ENCODE results near the gene AOC1.

AOC1 gene

GRCh38 chr7:150860291-150860977, 8.1 kb downstream of the AOC1 start:
- ATAC-seq (no peak), DNase-seq (no peak)
- Mint-ChIP-seq H3K27me3 (peaks cover 6% of the 10 kb centered on the region), H3K27ac (no peak overlapping the region), H3K4me3 (no peak overlapping the region), H3K36me3 (ENCODE audit: low read depth) (no peaks in the 10 kb centered on the region), H3K9me3 (no peaks in the 10 kb centered on the region), H3K4me1 (no peaks in the 10 kb centered on the region)

GRCh38 chr7:150860978-150861295, 8.6 kb downstream of the AOC1 start:
- H3K27ac Mint-ChIP-seq = no peak overlapping the region
- H3K4me3 Mint-ChIP-seq = no peak overlapping the region
- no peaks in the 10 kb centered on the region for H3K9me3 Mint-ChIP-seq
- peaks cover 6% of the 10 kb centered on the region for H3K27me3 Mint-ChIP-seq
- ATAC-seq = no peak
- H3K36me3 Mint-ChIP-seq (ENCODE audit: low read depth) = no peaks in the 10 kb centered on the region
- no peak for DNase-seq
- H3K4me1 Mint-ChIP-seq = no peaks in the 10 kb centered on the region

- peaks cover 10% of the 10 kb centered on the region for H3K27me3 Mint-ChIP-seq
- ATAC-seq (no peak), DNase-seq (no peak)
- no peak overlapping the region for H3K4me3 Mint-ChIP-seq
- peaks cover 3% of the 10 kb centered on the region for H3K9me3 Mint-ChIP-seq
- H3K27ac Mint-ChIP-seq = no peak overlapping the region
- H3K4me1 Mint-ChIP-seq = no peaks in the 10 kb centered on the region
- no peaks in the 10 kb centered on the region for H3K36me3 Mint-ChIP-seq (ENCODE audit: low read depth)
These were observed 10.0 kb downstream of the AOC1 start for GRCh38 chr7:150862356-150862755.

- Mint-ChIP-seq H3K9me3 (peaks cover 3% of the 10 kb centered on the region), H3K27ac (no peak overlapping the region), H3K27me3 (peaks cover 21% of the 10 kb centered on the region), H3K36me3 (ENCODE audit: low read depth) (no peaks in the 10 kb centered on the region), H3K4me1 (peaks cover 2% of the 10 kb centered on the region), H3K4me3 (no peak overlapping the region)
- DNase-seq = no peak
- no peak for ATAC-seq
These were observed 11.6 kb downstream of the AOC1 start for GRCh38 chr7:150863946-150864345.

- H3K4me3 Mint-ChIP-seq = no peak overlapping the region
- no peak for ATAC-seq
- H3K27me3 Mint-ChIP-seq = peaks cover 25% of the 10 kb centered on the region
- H3K36me3 Mint-ChIP-seq (ENCODE audit: low read depth) = no peaks in the 10 kb centered on the region
- DNase-seq = no peak
- peaks cover 2% of the 10 kb centered on the region for H3K4me1 Mint-ChIP-seq
- H3K9me3 Mint-ChIP-seq = peaks cover 11% of the 10 kb centered on the region
- no peak overlapping the region for H3K27ac Mint-ChIP-seq
These were observed 14.7 kb downstream of the AOC1 start for GRCh38 chr7:150866932-150867564.

- DNase-seq (no peak), ATAC-seq (peak; percentile 84)
- H3K27ac Mint-ChIP-seq = no peak overlapping the region
- H3K4me1 Mint-ChIP-seq = peaks cover 2% of the 10 kb centered on the region
- no peaks in the 10 kb centered on the region for H3K36me3 Mint-ChIP-seq (ENCODE audit: low read depth)
- H3K9me3 Mint-ChIP-seq = peaks cover 12% of the 10 kb centered on the region
- peaks cover 25% of the 10 kb centered on the region for H3K27me3 Mint-ChIP-seq
- no peak overlapping the region for H3K4me3 Mint-ChIP-seq
These were observed 15.3 kb downstream of the AOC1 start for GRCh38 chr7:150867605-150868004.

- H3K4me1 Mint-ChIP-seq = peaks cover 2% of the 10 kb centered on the region
These were observed 17.1 kb downstream of the AOC1 start for GRCh38 chr7:150869467-150869866.

GRCh38 chr7:150871601-150872000, 19.3 kb downstream of the AOC1 start:
- H3K27ac Mint-ChIP-seq = no peak overlapping the region
- no peak for DNase-seq
- no peak for ATAC-seq
- H3K27me3 Mint-ChIP-seq = peaks cover 23% of the 10 kb centered on the region
- H3K4me3 Mint-ChIP-seq = no peak overlapping the region
- no peaks in the 10 kb centered on the region for H3K36me3 Mint-ChIP-seq (ENCODE audit: low read depth)
- peaks cover 12% of the 10 kb centered on the region for H3K4me1 Mint-ChIP-seq
- H3K9me3 Mint-ChIP-seq = peaks cover 12% of the 10 kb centered on the region

More at GRCh38 chr7:150869467-150869866, 17.1 kb downstream of the AOC1 start:
- H3K27me3 Mint-ChIP-seq = peaks cover 21% of the 10 kb centered on the region
- no peak overlapping the region for H3K27ac Mint-ChIP-seq
- no peaks in the 10 kb centered on the region for H3K36me3 Mint-ChIP-seq (ENCODE audit: low read depth)
- DNase-seq = no peak
- peaks cover 12% of the 10 kb centered on the region for H3K9me3 Mint-ChIP-seq
- no peak overlapping the region for H3K4me3 Mint-ChIP-seq
- ATAC-seq = no peak

- Mint-ChIP-seq H3K4me3 (no peak overlapping the region), H3K9me3 (peaks cover 14% of the 10 kb centered on the region), H3K4me1 (peaks cover 16% of the 10 kb centered on the region), H3K36me3 (ENCODE audit: low read depth) (no peaks in the 10 kb centered on the region), H3K27me3 (peaks cover 13% of the 10 kb centered on the region), H3K27ac (no peak overlapping the region)
- ATAC-seq (no peak), DNase-seq (no peak)
These were observed 22.3 kb downstream of the AOC1 start for GRCh38 chr7:150874401-150875198.

- Mint-ChIP-seq H3K4me3 (no peak overlapping the region), H3K9me3 (peaks cover 21% of the 10 kb centered on the region), H3K27ac (peak overlapping the region; percentile 13), H3K36me3 (ENCODE audit: low read depth) (peaks cover under 1% of the 10 kb centered on the region), H3K27me3 (peaks cover 8% of the 10 kb centered on the region), H3K4me1 (peaks cover 16% of the 10 kb centered on the region)
- no peak for ATAC-seq
- DNase-seq = no peak
These were observed 23.5 kb downstream of the AOC1 start for GRCh38 chr7:150875791-150876190.

GRCh38 chr7:150876817-150877526, 24.7 kb downstream of the AOC1 start:
- H3K4me3 Mint-ChIP-seq = no peak overlapping the region
- H3K27ac Mint-ChIP-seq = no peak overlapping the region
- peaks cover 8% of the 10 kb centered on the region for H3K27me3 Mint-ChIP-seq
- no peak for ATAC-seq
- H3K9me3 Mint-ChIP-seq = peaks cover 22% of the 10 kb centered on the region
- peaks cover 4% of the 10 kb centered on the region for H3K36me3 Mint-ChIP-seq (ENCODE audit: low read depth)
- DNase-seq = peak; percentile 57
- peaks cover 16% of the 10 kb centered on the region for H3K4me1 Mint-ChIP-seq

- DNase-seq (no peak), ATAC-seq (no peak)
- peaks cover 16% of the 10 kb centered on the region for H3K4me1 Mint-ChIP-seq
- H3K27ac Mint-ChIP-seq = no peak overlapping the region
- peaks cover 26% of the 10 kb centered on the region for H3K9me3 Mint-ChIP-seq
- no peak overlapping the region for H3K4me3 Mint-ChIP-seq
- peaks cover 8% of the 10 kb centered on the region for H3K27me3 Mint-ChIP-seq
- peaks cover 4% of the 10 kb centered on the region for H3K36me3 Mint-ChIP-seq (ENCODE audit: low read depth)
These were observed 25.2 kb downstream of the AOC1 start for GRCh38 chr7:150877536-150877935.

- H3K27me3 Mint-ChIP-seq = peaks cover 8% of the 10 kb centered on the region
- peaks cover 16% of the 10 kb centered on the region for H3K4me1 Mint-ChIP-seq
- H3K36me3 Mint-ChIP-seq (ENCODE audit: low read depth) = peaks cover 4% of the 10 kb centered on the region
- H3K4me3 Mint-ChIP-seq = no peak overlapping the region
- H3K9me3 Mint-ChIP-seq = peaks cover 41% of the 10 kb centered on the region
- H3K27ac Mint-ChIP-seq = no peak overlapping the region
- DNase-seq (no peak), ATAC-seq (no peak)
These were observed 27.0 kb downstream of the AOC1 start for GRCh38 chr7:150879345-150879744.

GRCh38 chr7:150881189-150881588, 28.9 kb downstream of the AOC1 start:
- Mint-ChIP-seq H3K9me3 (peaks cover 54% of the 10 kb centered on the region), H3K4me1 (peaks cover 8% of the 10 kb centered on the region), H3K4me3 (no peak overlapping the region), H3K27me3 (peaks cover 4% of the 10 kb centered on the region), H3K27ac (no peak overlapping the region), H3K36me3 (ENCODE audit: low read depth) (peaks cover 4% of the 10 kb centered on the region)
- ATAC-seq (no peak), DNase-seq (no peak)
